GM12875 (cell line): ENCODE measurements around the gene CEP131.

ENCODE experiments used
- H3K4me3 ChIP-seq: one replicate; pipeline ENCODE4 v1.5.1; 2011; ENCODE audit warnings: low read depth, low read length, control low read depth
- CTCF ChIP-seq: IDR thresholded peaks from 2 replicates; pipeline ENCODE4 v1.5.1; 2011; ENCODE audit warnings: low read depth, mild to moderate bottlenecking, control low read depth, inconsistent platforms, low read length, moderate library complexity, borderline replicate concordance; ENCODE audit not compliant: insufficient read depth

Gene CEP131

DNA sequence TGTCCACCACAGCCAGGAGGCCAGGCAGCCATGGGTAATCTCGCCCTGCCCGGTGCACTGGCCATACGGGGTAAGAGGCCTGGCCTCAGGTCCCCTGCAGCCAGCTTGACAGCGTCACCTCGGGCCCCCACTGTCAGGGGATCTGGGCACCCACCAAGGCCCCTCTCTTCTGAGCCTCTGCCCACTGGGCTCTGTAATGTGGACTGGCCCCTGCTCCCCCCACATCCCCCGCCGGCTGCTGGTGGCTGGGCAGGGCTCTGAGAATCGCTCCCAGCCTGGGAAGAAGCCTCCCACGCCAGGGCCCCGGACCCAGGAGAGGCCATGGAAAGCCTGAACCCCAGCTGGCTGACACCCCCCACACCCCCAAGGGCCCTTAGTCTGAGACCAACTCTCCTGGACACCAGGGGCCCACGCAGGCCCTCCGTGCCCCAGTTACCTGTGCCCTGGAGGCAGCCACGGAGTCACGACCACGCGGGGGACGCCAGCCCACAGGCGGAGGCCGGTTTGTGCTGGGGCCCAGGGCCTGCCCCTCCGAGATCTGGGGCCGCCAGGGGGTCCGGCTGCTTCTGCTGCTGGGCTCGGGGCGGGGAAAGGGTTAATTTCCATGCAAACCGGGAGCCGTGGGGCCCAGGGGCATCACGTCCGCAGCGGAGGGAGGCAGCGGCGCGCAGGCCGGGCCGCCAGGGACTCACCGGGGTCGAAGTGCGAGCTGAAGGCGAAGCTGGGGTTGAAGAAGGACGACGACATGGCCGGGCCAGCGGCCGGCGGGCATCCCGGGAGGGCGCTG lies 57.3 kb downstream of the CEP131 start, which contains the start of gene PVALEF:
PVALEF (plus strand) TSS at position 262 of the 787 bp plus-strand sequence. CDS start 15,720 bp downstream, outside the sequence.
- no peak for TF ChIP-seq CTCF
- H3K4me3 ChIP-seq: no peak within 1 kb of the TSS

GRCh38 chr17:81164371-81165245 lies 58.2 kb downstream of the CEP131 start:
- H3K4me3 ChIP-seq: no peak overlapping the region
- no peak for TF ChIP-seq CTCF

- TF ChIP-seq CTCF: no peak
- H3K4me3 ChIP-seq: no peak overlapping the region
Measured at GRCh38 chr17:81163703-81164370, 58.9 kb downstream of the CEP131 start.

GRCh38 chr17:81163051-81163695 lies 59.6 kb downstream of the CEP131 start:
- TF ChIP-seq CTCF: no peak
- H3K4me3 ChIP-seq: no peak overlapping the region

- no peak for TF ChIP-seq CTCF
- no peak overlapping the region for H3K4me3 ChIP-seq
Measured at GRCh38 chr17:81162491-81162890, 60.3 kb downstream of the CEP131 start.

GRCh38 chr17:81161972-81162371 lies 60.8 kb downstream of the CEP131 start:
- TF ChIP-seq CTCF: no peak
- H3K4me3 ChIP-seq: no peak overlapping the region
